Measurements from ENCODE around the gene CSNK2B. TPM values are rescaled to one million over a fixed set of nuclear protein-coding genes. Genes with fewer than 3 reads are reported as not detected.
A peak's percentile ranks its signal among the peaks of the same experiment; 100 is the strongest.

The CSNK2B gene
- total and polyA plus RNA-seq, 9 of the 15 experiments (the other 6 are each of a cell fraction or from before 2014, with no cell fraction given): 120 to 1,126 (median 529) TPM

- DNase-seq (ENCODE audit: extremely low read depth in 1 of 4, low spot score in 3 of 4): no peak
- Histone ChIP-seq H4K20me1 (replicated peaks; ENCODE audit: control insufficient read depth, insufficient read depth, low read length) (0 out of 2 replicates have a peak, but pooled peaks cover 1% of the 10 kb centered on the region), H3K4me1 (replicated peaks in 1 of 2; ENCODE audit: control insufficient read depth in 2 of 2, insufficient read depth in 2 of 2, low read length in 2 of 2) (peaks cover 28 to 41% of the 10 kb centered on the region in 2 experiments), H3K79me2 (ENCODE audit: control insufficient read depth, insufficient read depth, low read length) (peaks cover 14% of the 10 kb centered on the region), H3K4me2 (ENCODE audit: insufficient read depth, low read length) (no peak overlapping the region), H3K36me3 (ENCODE audit: control insufficient read depth, insufficient read depth, low read length) (peaks cover 11% of the 10 kb centered on the region), H3K9me3 (replicated peaks; ENCODE audit: control insufficient read depth, insufficient read depth, low read depth, low read length) (no peaks in the 10 kb centered on the region), H2AFZ (ENCODE audit: low read depth, low read length) (no peak overlapping the region), H3K27me3 (ENCODE audit: control insufficient read depth in 2 of 2, insufficient read depth in 2 of 2, low read length in 2 of 2) (no peaks in the 10 kb centered on the region), H3K9ac (ENCODE audit: insufficient read depth in 1 of 2, low read depth in 2 of 2, low read length in 2 of 2) (no peak overlapping the region), H3K27ac (ENCODE audit: extremely low read depth, low read depth, low read length) (no peak overlapping the region), H3K9me1 (ENCODE audit: control insufficient read depth, insufficient read depth, low read length) (peaks cover under 1% of the 10 kb centered on the region), H3K4me3 (no peak overlapping the region)
- BruUV-seq (replicated peaks): no TSS peak
- no peak for FAIRE-seq
- ATAC-seq: no peak
- TF ChIP-seq NFE2L1 (tag; IDR thresholded peaks at IDR 0.05; ENCODE audit: borderline replicate concordance, low read depth) (no peak), XRCC3 (IDR thresholded peaks at IDR 0.05) (no peak)
- ChIA-PET CTCF (ENCODE audit: low intra/inter-chr PET ratio) (no interaction called here), POLR2A (interaction anchor here (0.6 to 1.1 kb wide), 2 partner anchors 43 to 217 kb away, joined by 3 to 5 read pairs; no protein-coding TSS in a partner anchor)
- in situ Hi-C loops (cut with MboI): no loop called here
- 44% methylated on average over 2 of the region's 2 CpGs for WGBS (ENCODE audit: insufficient coverage, low coverage, missing lambda C conversion rate)
- intact Hi-C loops (cut with micrococcal nuclease): no loop called here
These were observed 48.9 kb upstream of the CSNK2B start for GRCh38 chr6:31617010-31617409.

- peak overlapping the region; percentile 97 for H2AFZ ChIP-seq (ENCODE audit: low read depth, low read length)
- TF ChIP-seq ZFP30 (CRISPR knock-in tag; IDR thresholded peaks at IDR 0.05; ENCODE audit: borderline replicate concordance) (no peak), BHLHE40 (IDR thresholded peaks at IDR 0.05; ENCODE audit: low read length) (peak; percentile 37; the same call in 1 of the 2 replicates), ZNF830 (CRISPR knock-in tag; IDR thresholded peaks at IDR 0.05) (peak; percentile 75; the same call in 1 of the 2 replicates), CHD4 (IDR thresholded peaks at IDR 0.05; ENCODE audit: insufficient read depth, insufficient replicate concordance, low read depth, low read length, poor library complexity, severe bottlenecking) (no peak), ZNF644 (tag; IDR thresholded peaks at IDR 0.05; ENCODE audit: low read depth) (no peak), ELK3 (CRISPR knock-in tag; IDR thresholded peaks at IDR 0.05) (no peak), JUNB (CRISPR knock-in tag; conservative IDR thresholded peaks at IDR 0.05) (peak; percentile 92), ZNF263 (CRISPR knock-in tag; IDR thresholded peaks at IDR 0.05; ENCODE audit: borderline replicate concordance) (no peak), RFX1 (IDR thresholded peaks at IDR 0.05) (no peak), ZC3H4 (CRISPR knock-in tag; IDR thresholded peaks at IDR 0.05; ENCODE audit: borderline replicate concordance) (no peak), RBM17 (IDR thresholded peaks at IDR 0.05; ENCODE audit: borderline replicate concordance, low read depth, low read length) (no peak), TCF7 (IDR thresholded peaks at IDR 0.05; ENCODE audit: borderline replicate concordance) (no peak; the same call in 1 of the 2 replicates)
These were observed 45.9 kb upstream of the CSNK2B start for GRCh38 chr6:31619805-31620585.

More at GRCh38 chr6:31619805-31620585, 45.9 kb upstream of the CSNK2B start:
- H3K9me1 ChIP-seq (ENCODE audit: control insufficient read depth, insufficient read depth, low read length): peaks cover 12% of the 10 kb centered on the region
- in situ Hi-C loops (cut with MboI) (no loop called here), intact Hi-C loops (cut with micrococcal nuclease) (loop anchor here (1.0 kb wide), 2 partner anchors 45 to 73 kb away; partner anchors contain the start of gene NFKBIL1)
- TSS peak; percentile 98 for BruUV-seq (replicated peaks)
- ChIA-PET POLR2A (interaction anchor here (0.7 to 12.4 kb wide), 17 partner anchors 10 to 214 kb away, joined by 3 to 274 read pairs (median 4); partner anchors contain the start of genes BAG6, DDX39B, GPANK1 and HSPA1B), CTCF (ENCODE audit: low intra/inter-chr PET ratio) (no interaction called here)
- peak overlapping the region; percentile 98 for H3K27ac ChIP-seq (ENCODE audit: extremely low read depth, low read depth, low read length)
- peaks cover 42% of the 10 kb centered on the region for H3K79me2 ChIP-seq (ENCODE audit: control insufficient read depth, insufficient read depth, low read length)
- peak; percentile 93 to 100 (median 97) for DNase-seq (ENCODE audit: extremely low read depth in 1 of 4, low spot score in 3 of 4)
- FAIRE-seq: peak; percentile 95
- H3K27me3 ChIP-seq (ENCODE audit: control insufficient read depth in 2 of 2, insufficient read depth in 2 of 2, low read length in 2 of 2): no peaks in the 10 kb centered on the region
- H3K9me3 ChIP-seq (replicated peaks; ENCODE audit: control insufficient read depth, insufficient read depth, low read depth, low read length): no peaks in the 10 kb centered on the region
- peak overlapping the region; percentile 90 for H3K9ac ChIP-seq (ENCODE audit: insufficient read depth in 1 of 2, low read depth in 2 of 2, low read length in 2 of 2)
- H3K4me3 ChIP-seq: peak overlapping the region; percentile 96
- ATAC-seq: peak; percentile 92
- H3K4me1 ChIP-seq (replicated peaks in 1 of 2; ENCODE audit: control insufficient read depth in 2 of 2, insufficient read depth in 2 of 2, low read length in 2 of 2): peaks cover 28 to 37% of the 10 kb centered on the region in 2 experiments
- H3K4me2 ChIP-seq (ENCODE audit: insufficient read depth, low read length): peak overlapping the region; percentile 87
- H4K20me1 ChIP-seq (replicated peaks; ENCODE audit: control insufficient read depth, insufficient read depth, low read length): peaks cover 18% of the 10 kb centered on the region; the same call in 1 of the 2 replicates
- 0% methylated on average over 49 of the region's 50 CpGs for WGBS (ENCODE audit: insufficient coverage, low coverage, missing lambda C conversion rate)
- peaks cover 41% of the 10 kb centered on the region for H3K36me3 ChIP-seq (ENCODE audit: control insufficient read depth, insufficient read depth, low read length)
